IMR-90 (cell line): ENCODE data around the gene CDKAL1. TPM values are rescaled to one million over a fixed set of nuclear protein-coding genes. Genes with fewer than 3 reads are reported as not detected.

Experiments
- ATAC-seq: fragments of 200-7000 bp; cut with Tn5 transposase; 2 replicates; pipeline ENCODE4 v1.9.1; 2020; ENCODE audit warnings: low read depth, mild to moderate bottlenecking, moderate library complexity
- BruUV-seq: library from RNA; stranded (reverse); fragments of 400-500 nt; replicated peaks from 2 replicates; lab custom pipeline; 2021; lab: Mats Ljungman, UMichigan
- CTCF ChIA-PET: fragments of 300-600 bp; formaldehyde crosslinking; extraction: SDS; loops from one replicate; lab custom pipeline; 2021; ENCODE audit warnings: antibody characterized with exemption; lab: Yijun Ruan, JAX
- POLR2A ChIA-PET: fragments of 300-600 bp; sonication (Branson Sonifier 250); formaldehyde crosslinking; loops from one replicate; lab custom pipeline; 2022; ENCODE audit warnings: antibody characterized with exemption; ENCODE audit not compliant: unreplicated experiment; lab: Charles Lee
- DNase-seq: peaks from one replicate; pipeline ENCODE4 v3.0.0; 2013
- H2AFZ ChIP-seq: replicated peaks from 2 replicates; pipeline ENCODE3; 2013; ENCODE audit warnings: low read length, mild to moderate bottlenecking; ENCODE audit not compliant: poor library complexity
- H2AK5ac ChIP-seq: 2 replicates; pipeline ENCODE4 v1.6.1; 2013; ENCODE audit warnings: low read depth, low read length, inconsistent platforms
- H2AK9ac ChIP-seq: replicated peaks from 2 replicates; pipeline ENCODE3; 2013; ENCODE audit warnings: mild to moderate bottlenecking, low read depth, low read length, moderate library complexity; ENCODE audit not compliant: poor library complexity
- H2BK120ac ChIP-seq: 2 replicates; pipeline ENCODE4 v1.6.1; 2013; ENCODE audit warnings: low read depth, low read length, inconsistent platforms
- H2BK15ac ChIP-seq: 3 replicates; pipeline ENCODE4 v1.6.1; 2013; ENCODE audit warnings: low read depth, low read length, inconsistent platforms
- H2BK20ac ChIP-seq: 2 replicates; pipeline ENCODE4 v1.6.1; 2013; ENCODE audit warnings: low read depth, mild to moderate bottlenecking, inconsistent platforms, low read length, moderate library complexity
- H2BK5ac ChIP-seq: 2 replicates; pipeline ENCODE4 v1.6.1; 2013; ENCODE audit warnings: mild to moderate bottlenecking, low read depth, low read length, inconsistent platforms; ENCODE audit not compliant: poor library complexity, severe bottlenecking
- H3K14ac ChIP-seq: replicated peaks from 2 replicates; pipeline ENCODE4 v1.6.1; 2013; ENCODE audit warnings: low read depth, low read length, inconsistent platforms
- H3K18ac ChIP-seq: 2 replicates; pipeline ENCODE4 v1.6.1; 2013; ENCODE audit warnings: low read depth, low read length, control low read depth
- H3K23ac ChIP-seq: 2 replicates; pipeline ENCODE4 v1.6.1; 2013; ENCODE audit warnings: low read depth, low read length, inconsistent platforms
- H3K27ac ChIP-seq: 2 replicates; pipeline ENCODE4 v1.5.1; 2013; ENCODE audit warnings: mild to moderate bottlenecking, control low read depth, low read length; ENCODE audit not compliant: insufficient read depth
- H3K27me3 ChIP-seq: 2 replicates; pipeline ENCODE4 v1.6.1; 2013; ENCODE audit warnings: low read length; ENCODE audit not compliant: control insufficient read depth, insufficient read depth
- H3K36me3 ChIP-seq: 2 replicates; pipeline ENCODE4 v1.6.1; 2013; ENCODE audit warnings: low read length, mixed read lengths; ENCODE audit not compliant: control insufficient read depth, insufficient read depth
- H3K4ac ChIP-seq: 2 replicates; pipeline ENCODE4 v1.6.1; 2013; ENCODE audit warnings: low read depth, low read length, inconsistent platforms
- H3K4me1 ChIP-seq: 2 replicates; pipeline ENCODE4 v1.6.1; 2013; ENCODE audit warnings: low read length, mixed read lengths; ENCODE audit not compliant: control insufficient read depth, insufficient read depth
- H3K4me2 ChIP-seq: 2 replicates; pipeline ENCODE4 v1.6.1; 2013; ENCODE audit warnings: low read depth, mild to moderate bottlenecking, control low read depth, low read length, moderate library complexity
- H3K4me3 ChIP-seq: 2 replicates; pipeline ENCODE4 v1.5.1; 2013; ENCODE audit warnings: low read depth, mild to moderate bottlenecking, control low read depth, low read length, moderate library complexity; ENCODE audit not compliant: insufficient read depth
- H3K56ac ChIP-seq: 2 replicates; pipeline ENCODE4 v1.6.1; 2013; ENCODE audit warnings: low read length, inconsistent platforms; ENCODE audit not compliant: insufficient read depth; ENCODE audit errors: extremely low read depth
- H3K79me1 ChIP-seq, 2 experiments: 2 replicates each; pipeline ENCODE4 v1.6.1; 2013; ENCODE audit warnings: low read length in 2 of 2, inconsistent platforms in 1 of 2, low read depth in 1 of 2
- H3K9ac ChIP-seq: 2 replicates; pipeline ENCODE4 v1.6.1; 2013; ENCODE audit warnings: low read depth, low read length, control low read depth
- H3K9me1 ChIP-seq: 2 replicates; pipeline ENCODE4 v1.6.1; 2013; ENCODE audit warnings: low read length, inconsistent platforms; ENCODE audit not compliant: insufficient read depth
- H3K9me3 ChIP-seq: 2 replicates; pipeline ENCODE4 v1.6.1; 2013; ENCODE audit warnings: low read length; ENCODE audit not compliant: control insufficient read depth, insufficient read depth
- H4K20me1 ChIP-seq: 2 replicates; pipeline ENCODE4 v1.6.1; 2013; ENCODE audit warnings: low read length, inconsistent platforms; ENCODE audit not compliant: insufficient read depth
- H4K5ac ChIP-seq: 2 replicates; pipeline ENCODE4 v1.6.1; 2013; ENCODE audit warnings: mild to moderate bottlenecking, low read depth, low read length, control low read depth
- H4K8ac ChIP-seq, 2 experiments: 2 replicates each; pipeline ENCODE4 v1.6.1; 2013; ENCODE audit warnings: low read depth in 2 of 2, low read length in 2 of 2, control low read depth in 1 of 2, inconsistent platforms in 1 of 2
- H4K91ac ChIP-seq: 2 replicates; pipeline ENCODE4 v1.6.1; 2013; ENCODE audit warnings: low read depth, low read length, inconsistent platforms; ENCODE audit not compliant: insufficient read depth
- CEBPB ChIP-seq: IDR thresholded peaks from 2 replicates; pipeline ENCODE4 v1.6.1; 2012; ENCODE audit warnings: low read depth, low read length, improper control_type of control experiment
- CTCF ChIP-seq: conservative IDR thresholded peaks from 2 replicates; pipeline ENCODE4 v1.5.1; 2012; ENCODE audit warnings: mild to moderate bottlenecking, low read depth, low read length, improper control_type of control experiment
- ELK1 ChIP-seq: fragments of 150-350 bp; IDR thresholded peaks from 2 replicates; pipeline ENCODE4 v1.6.1; 2016; ENCODE audit warnings: low read depth, mild to moderate bottlenecking, low read length, moderate library complexity, borderline replicate concordance
- FOS ChIP-seq: fragments of 150-350 bp; IDR thresholded peaks from 2 replicates; pipeline ENCODE4 v1.6.1; 2016; ENCODE audit warnings: low read depth, low read length
- MAFK ChIP-seq: IDR thresholded peaks from 2 replicates; pipeline ENCODE4 v1.6.1; 2012; ENCODE audit warnings: low read depth, low read length, improper control_type of control experiment
- MAZ ChIP-seq: IDR thresholded peaks from 2 replicates; pipeline ENCODE4 v1.6.1; 2012; ENCODE audit warnings: low read depth, mild to moderate bottlenecking, low read length, improper control_type of control experiment, moderate library complexity, borderline replicate concordance
- MXI1 ChIP-seq: IDR thresholded peaks from 2 replicates; pipeline ENCODE4 v1.6.1; 2012; ENCODE audit warnings: low read depth, mild to moderate bottlenecking, low read length, moderate library complexity, borderline replicate concordance
- POLR2A ChIP-seq: IDR thresholded peaks from 2 replicates; pipeline ENCODE4 v1.6.1; 2012; ENCODE audit warnings: mild to moderate bottlenecking, low read depth, low read length
- RCOR1 ChIP-seq: IDR thresholded peaks from 2 replicates; pipeline ENCODE4 v1.6.1; 2012; ENCODE audit warnings: mild to moderate bottlenecking, low read length, improper control_type of control experiment; ENCODE audit not compliant: insufficient replicate concordance
- SMC3 ChIP-seq: fragments of 150-350 bp; IDR thresholded peaks from 2 replicates; pipeline ENCODE4 v1.6.1; 2016; ENCODE audit warnings: low read depth, mild to moderate bottlenecking, antibody characterized with exemption, low read length, moderate library complexity
- WGBS, 2 experiments: methylation state at CpG; one replicate each; pipeline versions ENCODE4 v1.1.5 to v1.1.7; 2013; ENCODE audit warnings: missing lambda C conversion rate in 2 of 2; ENCODE audit not compliant: insufficient read length in 1 of 2; ENCODE audit errors: extremely low coverage in 2 of 2; 5-methylcytosine and 5-hydroxymethylcytosine counted together
- dilution Hi-C: fragments of 300-500 bp; cut with HindIII; formaldehyde crosslinking; loops from one replicate; pipeline ENCODE4 v1.14.3; 2018; ENCODE audit warnings: low sequenced_read_pairs; ENCODE audit not compliant: unreplicated experiment
- in situ Hi-C: fragments of 300-500 bp; cut with MboI; formaldehyde crosslinking; loops from 3 replicates; pipeline ENCODE4 v1.14.3; 2019; ENCODE audit warnings: low sequenced_read_pairs, inconsistent platforms, mixed read lengths
- intact Hi-C: fragments of 100-400 bp; cut with micrococcal nuclease; formaldehyde crosslinking; loops from 2 replicates; pipeline ENCODE4 v1.10.0; 2022
- polyA plus RNA-seq, 3 experiments: library from polyadenylated mRNA; depleted of rRNA; stranded (reverse); fragments of >200 nt; gene quantifications; 2 replicates each; pipeline ENCODE4 v1.2.3, GENCODE V29; 2012; ENCODE audit warnings: low replicate concordance in 1 of 3
- total RNA-seq: library from RNA; depleted of rRNA; stranded (reverse); fragments of >200 nt; gene quantifications from 2 replicates; pipeline ENCODE4 v1.2.3, GENCODE V29; 2012

CDKAL1 gene
- total and polyA plus RNA-seq, 2 of the 4 experiments (the other 2 are of a cell fraction), result 3.7 to 13.1 TPM

GRCh38 chr6:21099338-21100314 is 565.4 kb downstream of the CDKAL1 start:
- H4K5ac ChIP-seq, result no peak overlapping the region
- H3K79me1 ChIP-seq, result no peaks in the 10 kb centered on the region; a peak in 1 of 4 replicates
- no peak overlapping the region for H3K14ac ChIP-seq
- no peak overlapping the region for H3K4ac ChIP-seq
- no peak overlapping the region for H2BK15ac ChIP-seq
- H3K9me3 ChIP-seq, result no peaks in the 10 kb centered on the region
- no peak overlapping the region for H3K9ac ChIP-seq
- H2AK9ac ChIP-seq, result no peak overlapping the region
- in situ Hi-C loops (no loop called here), dilution Hi-C loops (no loop called here), intact Hi-C loops (loop anchor here (10.0 kb wide), 1 partner anchor 485 kb away; no protein-coding TSS in a partner anchor)
- no peaks in the 10 kb centered on the region for H3K9me1 ChIP-seq
- no peak for TF ChIP-seq MXI1
- no peak for TF ChIP-seq POLR2A
- TF ChIP-seq ELK1, result no peak
- no peak for TF ChIP-seq CTCF
- TF ChIP-seq FOS, result no peak
- TF ChIP-seq MAZ, result no peak
- TF ChIP-seq SMC3, result no peak
- no peak for TF ChIP-seq MAFK
- no peak for TF ChIP-seq RCOR1
- no peak for TF ChIP-seq CEBPB
- WGBS, 2 experiments, result no CpG with 5 or more reads among the region's 7 CpGs
- H2AFZ ChIP-seq, result no peak overlapping the region
- H3K4me1 ChIP-seq, result no peaks in the 10 kb centered on the region
- H4K20me1 ChIP-seq, result no peaks in the 10 kb centered on the region
- no peak overlapping the region for H3K27ac ChIP-seq
- H3K23ac ChIP-seq, result no peak overlapping the region
- H3K18ac ChIP-seq, result no peak overlapping the region
- no peak overlapping the region for H3K4me2 ChIP-seq
- H2BK20ac ChIP-seq, result no peak overlapping the region
- H2BK5ac ChIP-seq, result no peak overlapping the region
- no peak overlapping the region for H2AK5ac ChIP-seq
- H4K91ac ChIP-seq, result no peak overlapping the region
- DNase-seq, result no peak
- no peak overlapping the region for H4K8ac ChIP-seq
- H3K36me3 ChIP-seq, result no peaks in the 10 kb centered on the region
- ChIA-PET POLR2A (interaction anchor here (0.6 kb wide), 1 partner anchor 1313 kb away, joined by 6 read pairs; no protein-coding TSS in a partner anchor), CTCF (no interaction called here)
- H3K27me3 ChIP-seq, result no peaks in the 10 kb centered on the region
- ATAC-seq, result no peak
- no peak overlapping the region for H3K4me3 ChIP-seq
- no TSS peak for BruUV-seq
- H2BK120ac ChIP-seq, result no peak overlapping the region
- H3K56ac ChIP-seq, result no peak overlapping the region
